Activated B cell treated with CpG ODN at 0.5 μM for 24 hours (primary cell): Measurements from ENCODE around the gene TNFAIP8L1. TPM values are rescaled to one million over a fixed set of nuclear protein-coding genes. Genes with fewer than 3 reads are reported as not detected.

Experiments used
- ATAC-seq: fragments of 200-7000 bp; cut with Tn5 transposase; one replicate; pipeline ENCODE4 v1.10.0; 2021; ENCODE audit warnings: low read depth, mild to moderate bottlenecking, moderate library complexity
- CTCF ChIA-PET: fragments of 350-600 bp; sonication (Branson Sonifier 250); formaldehyde crosslinking; loops from one replicate; lab custom pipeline; 2021; ENCODE audit warnings: antibody characterized with exemption; lab: Charles Lee
- POLR2A ChIA-PET: fragments of 350-600 bp; sonication (Branson Sonifier 250); formaldehyde crosslinking; loops from one replicate; lab custom pipeline; 2021; ENCODE audit warnings: antibody characterized with exemption; lab: Charles Lee
- DNase-seq: peaks from one replicate; pipeline ENCODE4 v3.0.0; 2022
- H3K27ac Mint-ChIP-seq: one replicate; pipeline ENCODE4 v1.8.0; 2020; ENCODE audit warnings: mixed read lengths
- H3K27me3 Mint-ChIP-seq: one replicate; pipeline ENCODE4 v1.8.0; 2021; ENCODE audit warnings: mixed read lengths
- H3K36me3 Mint-ChIP-seq: one replicate; pipeline ENCODE4 v1.8.0; 2021; ENCODE audit warnings: low read depth, mixed read lengths
- H3K4me1 Mint-ChIP-seq: one replicate; pipeline ENCODE4 v1.8.0; 2021; ENCODE audit warnings: mixed read lengths
- H3K4me3 Mint-ChIP-seq: one replicate; pipeline ENCODE4 v1.8.0; 2020; ENCODE audit warnings: mild to moderate bottlenecking, mixed read lengths
- H3K9me3 Mint-ChIP-seq: one replicate; pipeline ENCODE4 v1.8.0; 2020; ENCODE audit warnings: mixed read lengths
- CTCF ChIP-seq: fragments of 200-600 bp; IDR thresholded peaks from one replicate; pipeline ENCODE4 v1.8.0; 2022; ENCODE audit warnings: antibody characterized with exemption, mild to moderate bottlenecking
- intact Hi-C: fragments of 100-400 bp; cut with micrococcal nuclease; formaldehyde crosslinking; loops from one replicate; pipeline ENCODE4 v1.15.1; 2024
- total RNA-seq: library from RNA; stranded (reverse); gene quantifications from 2 replicates; pipeline ENCODE4 v1.2.3, GENCODE V29; 2022

The TNFAIP8L1 gene
- total RNA-seq, 1 donor from 2014 or later, result 15.5 TPM

- Mint-ChIP-seq H3K36me3 (peaks cover 76% of the 10 kb centered on the region), H3K9me3 (no peaks in the 10 kb centered on the region), H3K27ac (no peak overlapping the region), H3K27me3 (no peaks in the 10 kb centered on the region), H3K4me3 (no peak overlapping the region), H3K4me1 (no peaks in the 10 kb centered on the region)
- no peak for TF ChIP-seq CTCF
- intact Hi-C loops, result no loop called here
- CTCF ChIA-PET, result no interaction called here
- POLR2A ChIA-PET, result no interaction called here
- ATAC-seq, result no peak
- no peak for DNase-seq
These were observed 62.2 kb downstream of the TNFAIP8L1 start for GRCh38 chr19:4701557-4701956.

GRCh38 chr19:4702764-4703163 lies 63.4 kb downstream of the TNFAIP8L1 start:
- Mint-ChIP-seq H3K9me3 (no peaks in the 10 kb centered on the region), H3K4me3 (no peak overlapping the region), H3K4me1 (no peaks in the 10 kb centered on the region), H3K36me3 (peaks cover 72% of the 10 kb centered on the region), H3K27me3 (no peaks in the 10 kb centered on the region), H3K27ac (no peak overlapping the region)
- CTCF ChIA-PET, result no interaction called here
- POLR2A ChIA-PET, result no interaction called here
- intact Hi-C loops, result no loop called here
- no peak for TF ChIP-seq CTCF
- no peak for DNase-seq
- ATAC-seq, result no peak

- Mint-ChIP-seq H3K4me1 (no peaks in the 10 kb centered on the region), H3K27me3 (no peaks in the 10 kb centered on the region), H3K36me3 (peaks cover 74% of the 10 kb centered on the region), H3K9me3 (no peaks in the 10 kb centered on the region), H3K27ac (no peak overlapping the region), H3K4me3 (no peak overlapping the region)
- intact Hi-C loops, result no loop called here
- POLR2A ChIA-PET, result no interaction called here
- CTCF ChIA-PET, result interaction anchor here (0.5 kb wide), 1 partner anchor 101 kb away, joined by 3 read pairs; no protein-coding TSS in a partner anchor
- no peak for ATAC-seq
- no peak for DNase-seq
- no peak for TF ChIP-seq CTCF
These were observed 64.5 kb downstream of the TNFAIP8L1 start for GRCh38 chr19:4703671-4704316.

GRCh38 chr19:4704317-4704673 lies 65.0 kb downstream of the TNFAIP8L1 start:
- Mint-ChIP-seq H3K4me1 (no peaks in the 10 kb centered on the region), H3K36me3 (peaks cover 75% of the 10 kb centered on the region), H3K27me3 (no peaks in the 10 kb centered on the region), H3K9me3 (no peaks in the 10 kb centered on the region), H3K27ac (no peak overlapping the region), H3K4me3 (no peak overlapping the region)
- ATAC-seq, result no peak
- intact Hi-C loops, result no loop called here
- no peak for TF ChIP-seq CTCF
- no peak for DNase-seq
- CTCF ChIA-PET, result interaction anchor here (0.5 kb wide), 1 partner anchor 101 kb away, joined by 3 read pairs; no protein-coding TSS in a partner anchor
- POLR2A ChIA-PET, result no interaction called here

Other genes starting within 250 kb of the TNFAIP8L1 start
- gene SH3GL1, start 239.0 kb upstream of the TNFAIP8L1 start, total RNA-seq, result 33.8 and 43.7 TPM in 2 replicates
- gene CHAF1A, start 236.9 kb upstream of the TNFAIP8L1 start, total RNA-seq, result 13.9 and 19.2 TPM in 2 replicates
- gene UBXN6, start 181.7 kb upstream of the TNFAIP8L1 start, total RNA-seq, result 54.3 and 58.2 TPM in 2 replicates
- gene HDGFL2, start 167.2 kb upstream of the TNFAIP8L1 start, total RNA-seq, result 44.9 and 49.7 TPM in 2 replicates
- not detected in 2 replicates for gene PLIN4, start 121.0 kb upstream of the TNFAIP8L1 start, total RNA-seq
- 0.17 and 0.33 TPM in 2 replicates for gene PLIN5, start 104.3 kb upstream of the TNFAIP8L1 start, total RNA-seq
- gene LRG1, start 99.5 kb upstream of the TNFAIP8L1 start, total RNA-seq, result 0.42 and 2.0 TPM in 2 replicates
- gene SEMA6B, start 79.8 kb upstream of the TNFAIP8L1 start, total RNA-seq, result 0.11 and 0.37 TPM in 2 replicates
- 30.9 and 31.6 TPM in 2 replicates for gene MYDGF, start 30.8 kb downstream of the TNFAIP8L1 start, total RNA-seq
- gene DPP9, start 84.3 kb downstream of the TNFAIP8L1 start, total RNA-seq, result 85.7 and 111 TPM in 2 replicates
- gene FEM1A, start 152.2 kb downstream of the TNFAIP8L1 start, total RNA-seq, result 16.7 and 17.9 TPM in 2 replicates
- 34.4 and 39.4 TPM in 2 replicates for gene TICAM1, start 192.2 kb downstream of the TNFAIP8L1 start, total RNA-seq
- 28.7 and 29.0 TPM in 2 replicates for gene PLIN3, start 228.2 kb downstream of the TNFAIP8L1 start, total RNA-seq